Measurements from ENCODE around the gene UBASH3B.

- no peak for TF ChIP-seq CTCF (IDR thresholded peaks at IDR 0.05; ENCODE audit: low read depth, low read length)
- TF ChIP-seq POLR2A (IDR thresholded peaks at IDR 0.05; ENCODE audit: extremely low read depth, insufficient read length) = no peak
- no peak for TF ChIP-seq MAX (IDR thresholded peaks at IDR 0.05; ENCODE audit: low read depth, low read length)
- no peak for TF ChIP-seq MYC (IDR thresholded peaks at IDR 0.05; ENCODE audit: low read depth, low read length)
Measured at GRCh38 chr11:122777343-122777742, 121.8 kb downstream of the UBASH3B start.
